HG02852 (cell line): Measurements from ENCODE around the gene PKNOX2.

ENCODE experiments used
- ATAC-seq: cut with Tn5 transposase; IDR thresholded peaks from one replicate; pipeline ENCODE4 v1.9.1; 2021; ENCODE audit warnings: mild to moderate bottlenecking, moderate library complexity; ENCODE audit not compliant: unreplicated experiment

The PKNOX2 gene

GRCh38 chr11:125351033-125351867 lies 186.7 kb downstream of the PKNOX2 start:
- no peak for ATAC-seq

DNA sequence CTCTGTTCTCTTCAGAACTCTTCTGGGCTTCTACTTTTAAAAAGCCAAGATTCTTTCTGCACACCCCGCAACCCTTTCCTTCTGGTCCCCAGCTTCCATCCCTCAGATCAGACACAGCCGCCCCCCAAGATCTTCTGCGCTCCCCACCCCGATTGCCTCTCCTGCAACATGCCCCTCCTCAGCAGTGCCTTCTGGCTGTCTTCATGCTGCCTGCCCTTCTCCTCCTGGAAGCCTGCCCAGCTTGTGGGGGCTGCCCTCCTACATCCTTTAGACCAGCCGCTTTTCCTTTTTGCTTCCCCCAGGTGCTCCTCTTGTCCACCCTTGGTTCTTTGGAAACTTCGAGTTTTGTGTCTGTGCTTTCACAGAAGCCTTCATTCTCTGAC lies 187.3 kb downstream of the PKNOX2 start:
- ATAC-seq, result no peak

DNA sequence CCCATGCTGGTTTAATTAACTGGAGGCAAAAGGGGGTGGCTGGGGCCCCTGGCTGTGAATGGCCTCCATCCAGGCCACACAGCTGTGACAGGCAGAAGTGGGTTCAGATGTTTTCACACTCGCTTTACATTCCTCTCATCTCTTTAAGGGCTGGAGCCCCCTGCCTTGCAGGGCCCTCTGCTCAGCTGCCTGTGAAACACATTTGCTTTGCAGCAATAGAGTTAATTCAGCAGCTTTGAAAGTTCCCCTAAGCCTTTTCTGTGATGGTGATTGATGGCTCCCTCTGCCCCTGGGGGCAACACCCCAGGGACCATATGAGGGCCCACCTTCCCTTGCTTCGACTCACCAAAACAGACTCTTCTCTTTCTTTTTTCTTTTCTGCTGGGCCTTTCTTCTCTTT lies 192.2 kb downstream of the PKNOX2 start:
- no peak for ATAC-seq

GRCh38 chr11:125357551-125357950 lies 193.0 kb downstream of the PKNOX2 start:
- no peak for ATAC-seq

- no peak for ATAC-seq
Measured at GRCh38 chr11:125358254-125358840, 193.8 kb downstream of the PKNOX2 start.

GRCh38 chr11:125359130-125359529 lies 194.6 kb downstream of the PKNOX2 start:
- no peak for ATAC-seq

- no peak for ATAC-seq
Measured at GRCh38 chr11:125360066-125360465, 195.5 kb downstream of the PKNOX2 start.

- ATAC-seq, result no peak
Measured at GRCh38 chr11:125364121-125364826, 199.7 kb downstream of the PKNOX2 start.

DNA sequence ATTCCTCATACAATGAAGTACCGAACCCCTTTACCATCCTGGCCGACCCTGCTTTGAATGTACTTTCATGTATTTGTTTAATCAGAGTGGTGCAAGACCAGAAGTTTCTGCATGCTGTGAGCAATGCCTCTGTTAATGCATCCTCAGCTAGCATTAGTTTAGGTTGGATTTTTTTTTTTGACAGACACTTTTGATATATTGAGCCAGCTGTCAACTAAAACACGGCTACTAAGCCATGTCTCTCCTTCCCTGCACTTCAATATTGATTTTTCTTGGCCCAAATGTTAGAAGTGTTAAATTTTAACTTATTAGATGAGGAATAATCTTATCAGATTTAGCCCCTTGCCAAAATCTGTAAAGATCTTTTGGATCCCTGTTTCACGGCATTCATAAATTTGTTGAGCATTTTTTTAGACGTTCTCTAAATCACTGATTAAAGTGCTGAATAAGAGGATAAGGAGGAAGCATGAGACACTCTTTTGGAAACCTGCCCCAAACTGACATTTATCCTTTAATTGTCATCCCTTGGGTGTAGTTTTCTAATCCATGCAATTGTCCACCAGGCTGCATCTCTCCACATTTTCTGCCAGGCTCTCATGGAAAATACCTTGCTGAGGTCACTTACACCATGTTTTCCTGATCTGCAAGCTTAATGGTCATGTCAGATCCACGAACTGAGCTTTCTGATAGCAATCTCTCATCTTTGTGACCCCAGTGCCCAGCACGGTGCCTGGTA lies 200.8 kb downstream of the PKNOX2 start:
- ATAC-seq, result no peak

GRCh38 chr11:125367710-125368109 lies 203.2 kb downstream of the PKNOX2 start:
- ATAC-seq, result no peak

DNA sequence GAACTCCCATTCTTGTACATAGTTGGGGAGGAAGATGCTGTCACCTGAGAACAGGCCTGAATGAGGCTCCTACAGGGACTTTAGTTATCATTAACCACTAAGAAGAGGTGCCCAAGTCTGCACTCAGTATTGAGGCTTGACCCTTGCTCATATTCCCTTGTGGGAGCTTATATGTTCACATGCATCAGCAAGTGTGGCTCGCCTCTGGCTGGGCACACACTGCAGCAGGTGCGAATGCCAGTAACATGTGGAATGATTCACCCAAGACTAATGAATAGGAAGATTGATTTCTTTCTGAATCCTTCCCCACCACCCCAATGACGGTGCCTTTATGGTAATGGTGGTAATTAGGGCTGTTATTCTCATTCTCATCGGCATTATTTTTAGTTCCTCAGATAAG lies 204.2 kb downstream of the PKNOX2 start:
- no peak for ATAC-seq

DNA sequence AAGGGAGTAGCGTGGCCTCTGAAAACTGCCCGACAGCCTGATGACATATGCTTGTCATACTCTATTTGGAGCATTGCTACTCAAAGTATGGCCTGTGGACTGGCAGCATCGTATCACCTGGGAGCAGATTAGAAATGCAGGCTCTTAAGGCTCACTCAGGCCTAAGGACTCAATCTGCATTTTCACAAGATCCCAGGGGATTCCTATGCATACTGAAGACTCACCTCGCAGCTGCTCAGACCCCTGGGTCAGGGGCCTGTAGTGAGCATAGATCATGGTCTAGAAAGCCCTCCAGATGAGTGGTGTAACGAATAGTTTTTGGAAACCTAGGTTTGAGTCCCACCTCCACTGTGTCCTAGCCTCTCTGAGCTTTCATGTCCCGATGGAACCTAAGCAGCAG lies 205.3 kb downstream of the PKNOX2 start:
- no peak for ATAC-seq

GRCh38 chr11:125370561-125371389 lies 206.2 kb downstream of the PKNOX2 start:
- no peak for ATAC-seq

GRCh38 chr11:125371431-125371935 lies 206.9 kb downstream of the PKNOX2 start:
- ATAC-seq, result no peak

DNA sequence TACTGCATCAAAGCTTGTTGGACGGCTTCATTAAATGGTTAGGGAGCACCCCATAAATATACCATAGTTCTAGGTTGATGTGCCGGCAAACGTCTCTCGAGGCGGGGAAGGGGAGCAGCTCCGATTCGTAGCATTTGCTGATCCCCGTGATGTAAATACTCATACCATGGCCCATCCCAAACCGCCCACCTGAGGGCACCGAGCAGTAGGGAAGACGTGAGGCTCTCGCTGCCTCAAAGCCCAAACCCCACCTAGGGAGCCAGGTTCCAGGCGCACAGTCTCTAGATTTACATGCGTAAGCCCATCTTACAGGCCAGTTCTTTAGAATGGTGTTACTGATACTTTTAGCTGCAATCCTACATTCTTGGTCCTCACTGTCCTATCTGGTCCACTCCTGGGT lies 207.5 kb downstream of the PKNOX2 start:
- ATAC-seq, result no peak

DNA sequence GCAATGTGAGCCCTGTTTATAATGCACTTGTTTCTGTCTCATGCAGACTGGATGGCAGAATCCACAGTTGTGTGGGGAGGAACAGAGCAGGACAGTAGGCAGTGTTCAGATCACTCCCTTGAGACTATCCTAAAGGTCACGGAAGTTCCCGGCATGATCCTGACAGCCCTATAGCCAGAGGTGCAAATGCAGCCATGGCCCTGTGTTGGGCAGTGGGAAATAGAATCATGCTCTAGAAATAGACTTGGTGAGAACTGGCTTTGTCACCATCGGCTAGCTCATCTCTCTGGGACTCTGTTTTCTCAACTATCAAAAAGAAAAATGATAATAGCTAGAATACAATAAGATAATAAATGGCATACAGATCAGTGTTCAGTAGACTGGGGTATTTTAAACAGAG lies 208.4 kb downstream of the PKNOX2 start:
- no peak for ATAC-seq

GRCh38 chr11:125373426-125374391 lies 209.2 kb downstream of the PKNOX2 start:
- no peak for ATAC-seq

- ATAC-seq, result no peak
Measured at GRCh38 chr11:125374398-125374797, 209.8 kb downstream of the PKNOX2 start.

- no peak for ATAC-seq
Measured at GRCh38 chr11:125375146-125375545, 210.6 kb downstream of the PKNOX2 start.
